ENCODE measurements around the gene ZBTB40. TPM values are rescaled to one million over a fixed set of nuclear protein-coding genes. Genes with fewer than 3 reads are reported as not detected.

The ZBTB40 gene
- total and polyA plus RNA-seq, 10 of the 15 experiments (the other 5 are each of a cell fraction or from before 2014, with no cell fraction given) = 1.9 to 14.4 (median 9.0) TPM

DNA sequence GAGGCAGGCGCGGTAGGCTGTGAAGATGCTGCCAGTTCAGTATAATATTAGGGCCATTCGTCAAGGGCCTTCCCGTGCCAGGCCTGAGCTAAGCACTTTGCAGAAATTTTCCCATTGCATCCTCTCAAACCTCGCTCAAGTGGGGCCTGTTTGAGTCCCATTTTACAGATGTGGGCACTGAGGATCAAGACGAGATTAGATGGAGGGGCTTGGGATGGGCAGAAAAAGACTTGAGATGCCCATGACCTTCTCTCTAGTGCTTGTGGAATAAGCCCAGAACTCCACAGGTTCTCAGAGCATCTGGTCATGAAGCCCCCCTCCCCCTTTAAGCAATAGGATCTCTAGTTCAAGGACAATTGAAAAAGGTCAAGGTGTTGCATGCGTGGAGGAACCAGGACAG, 121.6 kb downstream of the ZBTB40 start:
- H2AFZ ChIP-seq (ENCODE audit: control insufficient read depth, low read depth, low read length) = no peak overlapping the region
- intact Hi-C loops (cut with micrococcal nuclease; ENCODE audit: unreplicated experiment) = no loop called here
- no peak for FAIRE-seq

More for the DNA sequence above, 121.6 kb downstream of the ZBTB40 start:
- H3K4me2 ChIP-seq (ENCODE audit: control insufficient read depth, insufficient read depth) = no peak overlapping the region
- no peaks in the 10 kb centered on the region for H3K79me2 ChIP-seq (ENCODE audit: control insufficient read depth, insufficient read depth, low read length)
- no peak overlapping the region for H3K27ac ChIP-seq (ENCODE audit: control insufficient read depth, insufficient read depth)
- DNase-seq (ENCODE audit: low read depth, low spot score) (no peak), ATAC-seq (no peak)
- ChIA-PET SMC1A (ENCODE audit: uncharacterized antibody, unreplicated experiment) (no interaction called here), POLR2A (no interaction called here), CTCF (interaction anchor here (0.6 kb wide), 1 partner anchor 316 kb away, joined by 3 read pairs; no protein-coding TSS in a partner anchor), RAD21 (ENCODE audit: unreplicated experiment) (no interaction called here)
- TF ChIP-seq, protein P1, sequence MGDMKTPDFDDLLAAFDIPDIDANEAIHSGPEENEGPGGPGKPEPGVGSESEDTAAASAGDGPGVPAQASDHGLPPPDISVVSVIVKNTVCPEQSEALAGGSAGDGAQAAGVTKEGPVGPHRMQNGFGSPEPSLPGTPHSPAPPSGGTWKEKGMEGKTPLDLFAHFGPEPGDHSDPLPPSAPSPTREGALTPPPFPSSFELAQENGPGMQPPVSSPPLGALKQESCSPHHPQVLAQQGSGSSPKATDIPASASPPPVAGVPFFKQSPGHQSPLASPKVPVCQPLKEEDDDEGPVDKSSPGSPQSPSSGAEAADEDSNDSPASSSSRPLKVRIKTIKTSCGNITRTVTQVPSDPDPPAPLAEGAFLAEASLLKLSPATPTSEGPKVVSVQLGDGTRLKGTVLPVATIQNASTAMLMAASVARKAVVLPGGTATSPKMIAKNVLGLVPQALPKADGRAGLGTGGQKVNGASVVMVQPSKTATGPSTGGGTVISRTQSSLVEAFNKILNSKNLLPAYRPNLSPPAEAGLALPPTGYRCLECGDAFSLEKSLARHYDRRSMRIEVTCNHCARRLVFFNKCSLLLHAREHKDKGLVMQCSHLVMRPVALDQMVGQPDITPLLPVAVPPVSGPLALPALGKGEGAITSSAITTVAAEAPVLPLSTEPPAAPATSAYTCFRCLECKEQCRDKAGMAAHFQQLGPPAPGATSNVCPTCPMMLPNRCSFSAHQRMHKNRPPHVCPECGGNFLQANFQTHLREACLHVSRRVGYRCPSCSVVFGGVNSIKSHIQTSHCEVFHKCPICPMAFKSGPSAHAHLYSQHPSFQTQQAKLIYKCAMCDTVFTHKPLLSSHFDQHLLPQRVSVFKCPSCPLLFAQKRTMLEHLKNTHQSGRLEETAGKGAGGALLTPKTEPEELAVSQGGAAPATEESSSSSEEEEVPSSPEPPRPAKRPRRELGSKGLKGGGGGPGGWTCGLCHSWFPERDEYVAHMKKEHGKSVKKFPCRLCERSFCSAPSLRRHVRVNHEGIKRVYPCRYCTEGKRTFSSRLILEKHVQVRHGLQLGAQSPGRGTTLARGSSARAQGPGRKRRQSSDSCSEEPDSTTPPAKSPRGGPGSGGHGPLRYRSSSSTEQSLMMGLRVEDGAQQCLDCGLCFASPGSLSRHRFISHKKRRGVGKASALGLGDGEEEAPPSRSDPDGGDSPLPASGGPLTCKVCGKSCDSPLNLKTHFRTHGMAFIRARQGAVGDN (IDR thresholded peaks at IDR 0.05) = no peak
- TF ChIP-seq SMAD1 (IDR thresholded peaks at IDR 0.05; ENCODE audit: low read depth, partially characterized antibody) (no peak), ASH2L (IDR thresholded peaks at IDR 0.05; ENCODE audit: borderline replicate concordance, low read depth) (no peak), CBX3 (IDR thresholded peaks at IDR 0.05; ENCODE audit: borderline replicate concordance, low read depth) (no peak), TAF1 (IDR thresholded peaks at IDR 0.05; ENCODE audit: borderline replicate concordance, low read depth, low read length) (no peak), GABPA (IDR thresholded peaks at IDR 0.05; ENCODE audit: low read depth) (no peak), NFYA (IDR thresholded peaks at IDR 0.05; ENCODE audit: borderline replicate concordance, low read depth, low read length) (no peak), IRF4 (IDR thresholded peaks at IDR 0.05; ENCODE audit: low read depth, low read length) (no peak), MTA2 (IDR thresholded peaks at IDR 0.05; ENCODE audit: low read depth) (no peak), ZNF622 (IDR thresholded peaks at IDR 0.05) (no peak)
- no peaks in the 10 kb centered on the region for H3K36me3 ChIP-seq (ENCODE audit: control insufficient read depth in 2 of 2, insufficient read depth in 2 of 2, low read length in 1 of 2)
- no peaks in the 10 kb centered on the region; a peak in 1 of 4 replicates for H3K27me3 ChIP-seq (replicated peaks in 1 of 2; ENCODE audit: control insufficient read depth in 2 of 2, insufficient read depth in 2 of 2, low read length in 1 of 2)
- no TSS peak for BruUV-seq (replicated peaks)
- in situ Hi-C loops (cut with MboI) = no loop called here
- no peaks in the 10 kb centered on the region for H4K20me1 ChIP-seq (ENCODE audit: control insufficient read depth, insufficient read depth)
- H3K4me3 ChIP-seq = no peak overlapping the region
- no peaks in the 10 kb centered on the region for H3K4me1 ChIP-seq (ENCODE audit: control insufficient read depth, insufficient read depth, low read length)
- H3K9me3 ChIP-seq (replicated peaks; ENCODE audit: control insufficient read depth, insufficient read depth, low read length) = no peaks in the 10 kb centered on the region; the same call in 2 of the 3 replicates
- no peak overlapping the region for H3K9ac ChIP-seq (ENCODE audit: control insufficient read depth, insufficient read depth, low read length)
- 38% methylated on average over 7 of the region's 7 CpGs for WGBS (ENCODE audit: insufficient coverage, insufficient replicate concordance, low lambda C conversion rate, missing lambda C conversion rate)

All from GM12878 (cell line).